ENCODE measurements around the gene ZNF318.
"Not testable (repeated sequence)": the region's sequence is repeated elsewhere in the genome, so short reads cannot be mapped to it uniquely, and the experiment has no call there.

Gene ZNF318, protein sequence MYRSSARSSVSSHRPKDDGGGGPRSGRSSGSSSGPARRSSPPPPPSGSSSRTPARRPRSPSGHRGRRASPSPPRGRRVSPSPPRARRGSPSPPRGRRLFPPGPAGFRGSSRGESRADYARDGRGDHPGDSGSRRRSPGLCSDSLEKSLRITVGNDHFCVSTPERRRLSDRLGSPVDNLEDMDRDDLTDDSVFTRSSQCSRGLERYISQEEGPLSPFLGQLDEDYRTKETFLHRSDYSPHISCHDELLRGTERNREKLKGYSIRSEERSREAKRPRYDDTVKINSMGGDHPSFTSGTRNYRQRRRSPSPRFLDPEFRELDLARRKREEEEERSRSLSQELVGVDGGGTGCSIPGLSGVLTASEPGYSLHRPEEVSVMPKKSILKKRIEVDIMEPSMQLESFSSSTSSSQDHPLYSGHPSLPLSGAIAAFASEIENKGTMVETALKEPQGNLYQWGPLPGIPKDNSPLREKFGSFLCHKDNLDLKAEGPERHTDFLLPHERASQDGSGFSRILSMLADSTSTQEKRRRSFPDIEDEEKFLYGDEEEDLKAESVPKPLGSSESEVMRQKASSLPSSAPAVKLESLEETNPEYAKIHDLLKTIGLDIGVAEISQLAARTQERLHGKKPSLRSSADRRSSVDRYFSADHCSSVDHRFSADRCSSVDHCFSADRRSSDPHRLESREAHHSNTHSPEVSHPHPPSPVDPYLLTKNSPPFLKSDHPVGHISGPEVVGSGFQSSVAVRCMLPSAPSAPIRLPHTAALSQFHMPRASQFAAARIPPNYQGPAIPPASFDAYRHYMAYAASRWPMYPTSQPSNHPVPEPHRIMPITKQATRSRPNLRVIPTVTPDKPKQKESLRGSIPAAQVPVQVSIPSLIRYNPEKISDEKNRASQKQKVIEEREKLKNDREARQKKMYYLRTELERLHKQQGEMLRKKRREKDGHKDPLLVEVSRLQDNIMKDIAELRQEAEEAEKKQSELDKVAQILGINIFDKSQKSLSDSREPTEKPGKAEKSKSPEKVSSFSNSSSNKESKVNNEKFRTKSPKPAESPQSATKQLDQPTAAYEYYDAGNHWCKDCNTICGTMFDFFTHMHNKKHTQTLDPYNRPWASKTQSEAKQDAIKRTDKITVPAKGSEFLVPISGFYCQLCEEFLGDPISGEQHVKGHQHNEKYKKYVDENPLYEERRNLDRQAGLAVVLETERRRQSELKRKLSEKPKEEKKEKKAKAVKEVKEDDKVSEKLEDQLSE (N-terminal part only)

DNA sequence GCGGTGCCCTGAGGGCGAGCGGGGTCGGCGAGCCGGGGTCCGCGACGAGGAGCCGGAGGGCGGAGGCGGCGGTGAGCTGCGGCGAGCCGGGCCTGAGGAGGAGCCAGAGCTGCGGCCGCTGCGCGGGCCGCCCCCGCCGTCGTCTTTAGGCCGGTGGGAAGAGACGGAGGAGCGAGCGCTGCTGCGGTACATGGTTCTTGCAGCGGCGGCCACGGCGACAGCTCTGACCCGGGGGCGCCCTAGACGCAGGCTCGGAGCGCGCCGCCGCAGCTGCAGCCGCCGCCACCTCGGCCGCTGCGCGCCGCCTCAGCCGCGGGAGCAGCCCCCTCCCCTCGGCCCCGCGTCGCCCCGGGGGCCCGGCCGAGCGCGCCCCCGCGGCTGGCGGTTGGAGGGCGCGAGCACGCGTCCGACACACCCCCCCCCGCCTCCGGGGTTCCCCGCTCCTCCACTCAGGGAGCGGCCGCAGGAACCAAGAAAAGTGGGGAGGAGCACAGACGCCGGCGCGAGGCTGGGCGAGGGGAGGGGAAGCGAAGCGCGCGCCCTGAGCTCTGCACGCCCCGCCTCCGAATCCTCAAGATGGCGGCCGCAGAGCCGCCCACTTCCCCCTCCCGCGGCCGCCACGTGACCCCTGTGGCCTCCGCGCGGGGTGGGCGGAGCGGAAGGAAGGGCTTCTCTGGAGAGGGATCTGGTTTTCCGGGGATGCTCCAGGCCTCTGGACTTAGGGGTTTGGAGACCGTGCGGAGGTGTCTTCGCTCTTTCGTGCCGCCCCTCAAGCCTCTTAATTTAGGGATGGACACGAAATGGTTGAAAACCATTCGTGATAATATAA is at the start of gene ZNF318:
Gene ZNF318, minus strand, starts transcription at position 474 of the 829 bp plus-strand sequence. Its CDS starts 282 bp downstream, at position 192.
- DNase-seq (ENCODE audit: low read depth in 1 of 2, low spot score in 1 of 2), result peak; percentile 79 to 89

DNA sequence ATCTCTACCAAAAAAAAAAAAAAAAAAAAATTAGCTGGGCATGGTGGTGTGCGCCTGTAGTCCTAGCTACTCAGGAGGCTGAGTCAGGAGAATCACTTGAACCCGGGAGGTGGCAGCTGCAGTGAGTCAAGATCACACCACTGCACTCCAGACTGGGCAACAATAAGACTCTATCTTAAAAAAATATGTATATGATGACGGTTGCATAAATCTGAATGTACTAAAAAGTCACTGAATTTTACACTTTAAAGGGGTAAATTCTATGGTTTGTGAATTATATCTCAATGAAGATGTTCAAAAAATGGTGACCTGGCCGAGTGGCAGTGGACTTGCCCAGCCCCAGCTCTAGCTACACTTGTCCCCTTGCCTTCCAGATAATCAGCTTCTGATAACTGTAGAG is 47.5 kb upstream of the ZNF318 start:
- DNase-seq (ENCODE audit: low read depth in 1 of 2, low spot score in 1 of 2), result no peak

DNA sequence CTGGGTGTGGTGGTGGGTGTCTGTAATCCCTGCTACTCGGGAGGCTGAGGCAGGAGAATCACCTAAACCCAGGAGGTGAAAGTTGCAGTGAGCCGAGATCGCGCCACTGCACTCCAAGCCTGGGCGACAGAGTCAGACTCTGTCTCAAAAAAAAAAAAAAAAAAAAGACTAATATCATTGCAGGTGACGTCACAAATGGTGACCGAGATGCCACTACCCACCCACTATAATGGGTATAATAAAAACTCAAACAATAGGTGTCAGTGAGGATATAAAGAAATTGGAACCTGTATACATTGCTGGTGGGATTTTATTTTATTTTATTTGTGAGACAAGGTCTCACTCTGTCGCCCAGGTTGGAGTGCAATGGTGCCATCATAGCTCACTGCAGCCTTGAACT is 45.8 kb upstream of the ZNF318 start:
- DNase-seq (ENCODE audit: low read depth in 1 of 2, low spot score in 1 of 2), result not testable (repeated sequence)

DNA sequence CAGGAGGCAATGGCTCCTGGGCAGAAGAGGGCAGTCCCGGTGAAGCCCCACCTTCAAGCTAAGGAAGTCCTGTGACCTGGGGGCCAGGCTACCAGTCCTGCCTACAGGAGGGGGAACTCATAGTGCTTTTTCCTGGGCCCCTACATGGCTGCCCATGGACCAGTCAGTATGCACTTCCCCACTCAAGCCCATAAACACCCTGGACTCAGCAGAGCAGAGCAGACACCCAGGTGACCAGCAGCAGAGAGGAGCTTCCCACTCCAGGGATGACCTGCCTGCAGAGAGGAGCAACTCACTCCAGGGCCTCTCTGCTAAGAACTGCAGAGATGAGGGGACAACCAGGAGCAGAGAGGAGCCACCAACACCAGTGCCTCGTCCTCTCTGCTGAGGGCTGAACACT is 43.6 kb upstream of the ZNF318 start:
- no peak for DNase-seq (ENCODE audit: low read depth in 1 of 2, low spot score in 1 of 2)

DNA sequence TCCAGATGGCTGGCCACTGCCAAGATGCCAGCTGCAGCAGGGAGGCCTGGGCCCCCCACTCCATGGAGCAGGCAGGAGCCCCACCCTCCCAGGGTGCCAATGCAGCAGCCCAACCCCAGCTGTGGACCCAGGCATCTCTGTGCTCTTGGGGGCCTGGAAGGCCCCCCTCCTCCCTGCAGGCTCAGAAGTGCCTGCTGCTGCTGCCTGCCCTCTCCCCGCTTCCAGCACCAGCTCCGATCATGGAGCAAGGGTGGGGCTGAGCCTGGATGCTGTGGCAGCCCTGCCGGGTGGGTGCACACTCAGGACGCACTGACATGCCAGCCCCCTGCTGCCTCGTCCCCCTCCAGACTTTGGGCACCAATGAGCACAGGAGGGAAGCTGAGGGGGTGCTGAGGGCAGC is 43.1 kb upstream of the ZNF318 start:
- DNase-seq (ENCODE audit: low read depth in 1 of 2, low spot score in 1 of 2), result no peak

DNA sequence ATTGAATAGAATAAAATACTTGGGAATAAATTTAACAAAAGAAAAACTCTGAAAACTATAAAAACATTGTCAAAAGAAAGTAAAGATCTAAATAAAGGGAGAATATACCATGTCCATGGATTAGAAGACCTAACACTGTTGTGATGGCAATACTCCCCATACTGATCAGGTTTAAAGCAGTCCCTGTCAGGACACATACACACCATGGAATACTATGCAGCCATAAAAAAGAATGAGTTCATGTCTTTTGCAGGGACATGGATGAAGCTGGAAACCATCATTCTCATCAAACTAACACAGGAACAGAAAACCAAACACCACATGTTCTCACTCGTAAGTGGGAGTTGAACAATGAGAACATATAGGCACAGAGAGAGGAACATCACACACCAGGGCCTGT is 41.3 kb upstream of the ZNF318 start:
- DNase-seq (ENCODE audit: low read depth in 1 of 2, low spot score in 1 of 2), result not testable (repeated sequence)

DNA sequence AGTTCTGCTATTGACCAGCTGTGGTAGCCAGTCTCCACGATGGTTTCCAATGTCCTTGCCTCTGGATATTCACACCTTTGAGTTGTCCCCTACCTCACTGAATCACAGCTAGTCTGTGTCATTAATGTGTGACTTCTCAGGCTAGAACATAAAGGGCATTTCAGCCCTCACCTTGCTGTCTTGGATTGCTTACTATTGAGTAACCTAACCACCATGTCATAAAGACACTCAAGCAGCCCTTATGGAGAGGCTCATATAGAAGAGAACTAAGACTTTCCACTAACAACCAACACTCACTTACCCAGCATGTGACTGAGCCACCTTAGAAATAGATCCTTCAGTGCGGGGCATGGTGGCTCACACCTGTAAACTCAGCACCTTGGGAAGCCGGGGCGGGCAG is 38.8 kb upstream of the ZNF318 start:
- no peak for DNase-seq (ENCODE audit: low read depth in 1 of 2, low spot score in 1 of 2)

DNA sequence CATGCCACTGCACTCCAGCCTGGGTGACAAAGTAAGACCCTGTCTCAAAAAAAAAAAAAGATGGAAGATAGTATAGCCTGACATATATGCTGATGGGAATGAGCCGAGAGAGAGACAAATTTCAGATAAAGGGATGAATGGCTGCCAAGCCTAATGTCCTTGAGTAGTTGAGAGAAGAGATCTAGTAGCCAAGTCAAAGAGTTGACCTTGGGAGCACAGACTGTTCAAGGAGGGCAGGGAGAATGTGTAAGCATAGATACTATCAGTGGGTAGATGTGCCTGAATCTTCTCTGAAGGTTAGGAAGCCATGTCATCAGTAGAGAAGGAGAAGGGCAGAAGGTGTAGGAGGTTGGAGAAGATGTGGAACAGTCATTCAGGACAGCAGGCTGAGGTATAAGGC is 37.8 kb upstream of the ZNF318 start:
- no peak for DNase-seq (ENCODE audit: low read depth in 1 of 2, low spot score in 1 of 2)

DNA sequence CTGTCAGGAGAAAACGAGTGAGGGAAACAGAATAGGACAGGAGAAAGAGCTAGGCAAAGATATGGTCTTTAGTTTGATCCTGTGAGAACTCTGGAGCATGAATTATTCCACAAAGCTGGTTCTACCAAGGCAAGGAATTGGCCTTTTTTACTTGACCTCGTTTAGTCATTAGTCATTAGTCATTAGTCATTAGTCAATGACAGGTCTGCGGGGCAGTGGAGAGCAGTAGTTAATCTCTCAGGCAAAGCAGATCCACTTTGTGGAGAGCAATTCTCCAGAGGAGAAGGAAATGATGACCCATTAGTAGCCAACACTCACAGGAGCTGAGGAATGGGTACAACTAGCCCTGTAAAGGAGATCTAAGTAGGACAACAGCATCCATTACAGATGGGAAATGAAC is 35.9 kb upstream of the ZNF318 start:
- DNase-seq (ENCODE audit: low read depth in 1 of 2, low spot score in 1 of 2), result no peak

DNA sequence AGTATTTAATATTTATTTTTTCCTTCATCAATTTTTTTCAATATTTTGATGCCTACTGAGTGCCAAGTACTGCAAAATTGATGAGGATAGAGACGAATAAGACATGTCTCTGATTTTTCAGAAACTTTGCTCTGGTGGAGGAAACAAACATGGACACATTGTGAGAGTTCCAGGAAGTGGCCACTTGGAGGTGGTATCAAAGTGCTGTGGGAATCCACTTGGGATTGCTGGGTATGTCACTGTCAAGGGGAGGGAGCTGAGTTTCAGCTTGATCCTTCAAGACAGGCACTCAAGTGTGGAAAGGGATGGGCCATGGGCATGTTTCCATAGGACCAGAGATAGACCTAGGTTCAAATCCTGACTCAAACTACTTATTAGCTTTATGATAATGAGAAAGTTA is 33.4 kb upstream of the ZNF318 start:
- DNase-seq (ENCODE audit: low read depth in 1 of 2, low spot score in 1 of 2), result no peak

DNA sequence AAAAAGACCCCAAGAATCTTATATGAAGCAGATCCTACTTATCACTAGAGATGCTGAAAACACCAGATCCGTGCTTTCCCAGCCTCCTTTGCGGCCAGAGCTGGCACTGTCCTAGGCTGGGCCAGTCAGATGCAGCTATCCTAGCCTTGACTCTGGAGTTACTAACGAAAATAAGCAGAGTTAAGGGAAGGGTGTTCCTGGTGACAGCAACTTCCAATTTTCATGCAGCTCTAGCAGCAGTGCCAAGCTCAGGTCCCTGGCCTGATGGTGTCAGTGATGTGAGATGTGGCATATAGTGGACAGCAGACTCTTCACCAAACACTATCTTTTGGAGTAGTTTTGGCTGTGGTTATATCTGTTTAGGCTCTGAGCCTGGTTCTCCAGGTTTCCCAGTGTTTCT is 32.3 kb upstream of the ZNF318 start:
- no peak for DNase-seq (ENCODE audit: low read depth in 1 of 2, low spot score in 1 of 2)

DNA sequence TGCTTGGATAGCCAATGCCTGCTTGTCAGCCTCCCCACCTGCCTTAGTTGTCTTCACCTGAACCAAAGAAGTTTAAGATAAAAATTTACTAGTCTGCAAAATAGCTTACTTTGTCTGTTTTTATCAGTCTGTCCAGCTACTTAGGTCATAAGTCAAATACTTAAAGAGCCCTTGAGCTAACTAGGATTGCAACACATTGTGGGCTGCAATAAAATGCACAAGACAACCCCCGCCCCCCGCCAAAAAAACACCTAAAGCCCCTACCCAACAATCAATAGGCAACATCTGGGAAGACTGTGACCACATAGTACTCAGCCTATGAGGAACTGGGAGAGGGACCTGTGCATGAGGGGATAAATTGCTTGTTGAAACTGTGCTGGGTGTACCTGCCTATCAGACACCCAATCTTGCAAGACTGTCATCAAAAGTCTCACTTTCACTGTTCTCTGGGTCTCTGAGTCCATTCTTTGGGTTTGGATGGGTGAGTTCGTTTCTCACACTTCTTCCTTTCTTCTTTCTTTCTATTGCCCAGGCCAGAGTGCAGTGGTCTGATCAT is 30.6 kb upstream of the ZNF318 start:
- DNase-seq (ENCODE audit: low read depth in 1 of 2, low spot score in 1 of 2), result no peak

DNA sequence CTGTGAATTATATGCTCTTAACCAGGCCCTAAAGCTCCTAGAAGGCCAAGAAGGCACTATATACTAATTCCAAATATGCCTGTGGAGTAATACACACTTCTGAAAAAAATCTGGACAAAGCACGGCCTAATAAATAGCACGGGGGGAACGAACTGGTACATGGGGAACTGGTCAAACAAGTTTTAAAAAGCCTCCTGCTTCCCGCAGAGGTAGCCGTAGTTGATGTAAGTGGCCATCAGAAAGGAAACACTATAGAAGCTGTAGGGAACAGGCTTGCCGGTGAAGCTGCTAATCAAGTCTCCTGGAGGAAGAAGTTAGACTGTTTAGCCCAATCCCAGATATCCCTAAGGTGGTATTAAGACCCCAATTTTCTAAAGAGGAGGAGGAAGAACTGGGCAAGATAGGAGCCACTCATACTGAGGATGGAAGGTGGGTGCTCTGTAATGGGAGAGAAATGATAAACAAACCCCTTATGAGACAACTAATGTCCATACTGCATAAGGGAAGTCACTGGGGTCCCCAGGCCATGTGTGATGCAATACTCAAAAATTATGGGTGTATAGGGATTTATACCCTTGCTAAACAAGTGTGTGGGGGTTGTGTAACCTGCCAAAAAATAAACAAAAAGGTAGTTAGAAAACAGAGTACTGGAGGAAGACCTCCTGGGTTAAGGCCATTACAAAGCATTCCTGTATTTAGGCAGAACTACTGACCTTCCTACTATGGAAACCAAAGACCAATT is 27.1 kb upstream of the ZNF318 start:
- DNase-seq (ENCODE audit: low read depth in 1 of 2, low spot score in 1 of 2), result no peak

DNA sequence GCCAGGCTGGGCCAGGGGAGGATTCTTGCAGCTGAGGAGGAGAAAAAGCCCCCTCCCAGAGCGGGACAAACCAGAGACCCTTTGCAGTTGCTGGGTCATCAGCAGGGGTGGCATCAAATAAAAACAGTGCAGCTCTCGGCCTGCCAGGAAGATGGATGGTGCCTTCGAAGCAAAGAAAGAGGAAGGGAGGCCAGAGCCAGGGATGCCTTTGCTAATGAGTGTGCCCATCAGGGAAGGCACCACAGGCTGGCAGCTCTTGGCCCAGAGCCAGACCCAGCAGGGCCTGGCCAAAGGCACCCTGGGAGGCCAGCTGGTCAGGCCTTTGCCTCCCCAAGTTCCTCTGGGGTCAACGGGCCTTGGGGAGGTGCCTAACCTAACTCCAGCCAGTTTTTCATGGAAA is 26.3 kb upstream of the ZNF318 start:
- no peak for DNase-seq (ENCODE audit: low read depth in 1 of 2, low spot score in 1 of 2)

DNA sequence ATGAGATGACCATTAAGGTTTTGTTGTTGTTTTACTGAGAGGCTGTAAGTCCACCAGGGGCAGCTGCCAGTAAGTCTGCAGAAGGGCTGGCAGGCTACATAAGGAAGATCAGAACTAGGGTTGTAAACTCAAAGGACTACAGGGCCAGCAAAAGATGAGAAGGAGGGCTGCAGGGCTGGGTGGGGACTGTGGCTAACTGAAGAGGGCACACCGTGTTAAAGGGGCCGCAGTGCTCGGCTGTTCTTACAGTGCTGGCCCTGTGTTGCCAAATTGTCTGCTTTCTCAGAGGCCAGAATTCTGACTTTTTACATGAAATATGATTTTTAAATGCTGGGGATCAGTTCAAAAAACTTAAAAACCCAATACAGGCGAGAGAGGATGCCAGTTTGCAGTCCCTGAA is 25.5 kb upstream of the ZNF318 start:
- no peak for DNase-seq (ENCODE audit: low read depth in 1 of 2, low spot score in 1 of 2)

DNA sequence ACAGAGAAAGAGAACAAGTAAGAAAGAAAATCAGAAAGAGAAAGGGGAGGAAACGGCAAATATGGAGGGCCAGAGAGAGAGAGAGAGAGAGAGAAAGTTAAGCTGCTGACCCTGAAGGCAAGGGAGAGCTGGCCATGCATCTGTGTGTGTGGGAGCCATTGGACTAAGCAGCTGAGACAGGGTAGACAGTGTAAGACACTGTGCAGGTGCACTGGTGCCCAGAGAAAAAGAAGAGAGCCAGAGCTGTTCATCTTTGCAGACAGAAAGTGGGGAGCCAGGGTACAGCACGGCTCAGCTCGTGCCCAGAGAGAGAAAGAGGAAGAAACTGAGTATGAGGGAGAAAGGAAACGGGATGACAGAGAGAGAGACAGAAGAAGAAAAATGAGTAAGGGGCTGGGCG is 24.2 kb upstream of the ZNF318 start:
- DNase-seq (ENCODE audit: low read depth in 1 of 2, low spot score in 1 of 2), result no peak

DNA sequence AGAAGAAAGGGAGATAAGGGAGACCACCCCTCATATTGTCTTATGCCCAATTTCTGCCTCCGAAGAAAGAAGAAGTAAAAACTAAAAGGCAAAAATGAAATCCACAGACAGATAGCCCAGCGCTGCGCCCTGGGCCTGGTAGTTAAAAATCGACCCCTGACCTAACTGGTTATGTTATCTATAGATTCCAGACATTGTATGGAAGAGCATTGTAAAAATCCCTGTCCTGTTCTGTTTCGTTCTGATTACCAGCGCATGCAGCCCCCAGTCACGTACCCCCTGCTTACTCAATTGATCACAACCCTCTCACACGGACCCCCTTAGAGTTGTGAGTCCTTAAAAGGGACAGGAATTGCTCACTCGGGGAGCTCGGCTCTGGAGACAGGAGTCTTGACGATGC is 23.7 kb upstream of the ZNF318 start:
- DNase-seq (ENCODE audit: low read depth in 1 of 2, low spot score in 1 of 2), result not testable (repeated sequence)

DNA sequence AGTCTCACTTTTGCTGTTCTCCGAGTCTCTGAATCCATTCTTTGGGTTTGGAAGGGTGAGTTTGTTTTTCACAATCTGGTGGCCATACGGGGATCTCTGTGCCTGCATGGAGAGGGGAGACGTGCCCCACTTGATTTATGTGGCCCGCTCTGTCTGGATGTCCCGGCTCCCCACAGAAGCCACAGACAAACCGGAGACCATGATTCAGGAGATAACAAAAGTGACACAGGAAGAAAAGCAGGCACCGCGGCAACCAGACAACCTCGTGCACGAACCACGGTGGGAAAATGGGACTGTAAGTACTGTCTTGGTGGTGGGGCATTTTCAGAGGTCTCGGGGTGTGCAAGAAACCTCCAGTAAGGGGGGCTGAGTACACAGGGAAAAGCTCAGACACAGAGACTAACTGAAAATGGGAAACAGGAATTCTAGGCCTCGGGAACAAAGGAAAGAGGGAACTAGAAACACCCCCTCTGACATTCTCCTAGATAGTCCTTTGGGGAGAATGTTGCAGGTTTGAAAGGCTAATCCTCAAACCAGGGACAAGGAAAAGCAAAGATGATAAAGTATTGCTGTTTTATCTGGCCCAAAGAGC is 22.1 kb upstream of the ZNF318 start:
- no peak for DNase-seq (ENCODE audit: low read depth in 1 of 2, low spot score in 1 of 2)

DNA sequence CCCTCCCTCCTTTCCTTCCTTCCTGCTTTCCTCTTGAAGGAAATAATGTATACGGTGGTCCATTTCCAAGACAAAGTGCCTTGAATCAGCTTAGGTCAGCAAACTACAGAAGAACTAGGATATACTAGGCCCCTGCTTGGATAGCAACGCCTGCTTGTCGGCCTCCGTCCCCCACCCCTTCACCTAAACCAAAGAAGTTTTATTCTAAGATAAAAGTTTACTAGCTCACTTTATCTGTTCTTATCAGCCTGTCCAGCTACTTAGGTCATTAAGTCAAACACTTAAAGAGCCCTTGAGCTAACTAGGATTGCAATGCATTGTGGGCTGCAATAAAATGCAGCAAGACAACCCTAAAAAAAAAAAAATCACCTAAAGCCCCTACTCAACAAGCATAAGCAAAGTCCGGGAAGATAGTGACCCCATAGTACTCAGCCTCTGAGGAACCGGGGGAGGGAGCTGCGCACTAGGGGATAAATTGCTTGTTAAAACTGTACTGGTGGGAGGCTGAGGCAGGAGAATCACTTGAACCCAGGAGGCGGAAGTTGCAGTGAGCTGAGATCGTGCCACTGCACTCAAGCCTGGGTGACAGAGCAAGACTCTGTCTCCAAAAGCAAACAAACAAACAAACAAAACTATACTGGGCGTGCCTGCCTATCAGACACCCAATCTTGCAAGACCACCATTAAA is 21.4 kb upstream of the ZNF318 start:
- DNase-seq (ENCODE audit: low read depth in 1 of 2, low spot score in 1 of 2), result not testable (repeated sequence)

Data from activated CD4-positive, alpha-beta T cell treated with anti-CD3 and anti-CD28 coated beads, Interleukin-2, amount 50 U/mL, for 24 hours (primary cell).